IMR-90 (cell line): ENCODE results near the gene PARD3. TPM values are rescaled to one million over a fixed set of nuclear protein-coding genes. Genes with fewer than 3 reads are reported as not detected.
"Not testable (repeated sequence)": the region's sequence is repeated elsewhere in the genome, so short reads cannot be mapped to it uniquely, and the experiment has no call there.

ENCODE experiments used
- ATAC-seq: fragments of 200-7000 bp; cut with Tn5 transposase; 2 replicates; pipeline ENCODE4 v1.9.1; 2020; ENCODE audit warnings: low read depth, mild to moderate bottlenecking, moderate library complexity
- BruUV-seq: library from RNA; stranded (reverse); fragments of 400-500 nt; replicated peaks from 2 replicates; lab custom pipeline; 2021; lab: Mats Ljungman, UMichigan
- CTCF ChIA-PET: fragments of 300-600 bp; formaldehyde crosslinking; extraction: SDS; loops from one replicate; lab custom pipeline; 2021; ENCODE audit warnings: antibody characterized with exemption; lab: Yijun Ruan, JAX
- POLR2A ChIA-PET: fragments of 300-600 bp; sonication (Branson Sonifier 250); formaldehyde crosslinking; loops from one replicate; lab custom pipeline; 2022; ENCODE audit warnings: antibody characterized with exemption; ENCODE audit not compliant: unreplicated experiment; lab: Charles Lee
- DNase-seq: peaks from one replicate; pipeline ENCODE4 v3.0.0; 2013
- H2AFZ ChIP-seq: replicated peaks from 2 replicates; pipeline ENCODE3; 2013; ENCODE audit warnings: low read length, mild to moderate bottlenecking; ENCODE audit not compliant: poor library complexity
- H2AK5ac ChIP-seq: 2 replicates; pipeline ENCODE4 v1.6.1; 2013; ENCODE audit warnings: low read depth, low read length, inconsistent platforms
- H2AK9ac ChIP-seq: replicated peaks from 2 replicates; pipeline ENCODE3; 2013; ENCODE audit warnings: mild to moderate bottlenecking, low read depth, low read length, moderate library complexity; ENCODE audit not compliant: poor library complexity
- H2BK120ac ChIP-seq: 2 replicates; pipeline ENCODE4 v1.6.1; 2013; ENCODE audit warnings: low read depth, low read length, inconsistent platforms
- H2BK15ac ChIP-seq: 3 replicates; pipeline ENCODE4 v1.6.1; 2013; ENCODE audit warnings: low read depth, low read length, inconsistent platforms
- H2BK20ac ChIP-seq: 2 replicates; pipeline ENCODE4 v1.6.1; 2013; ENCODE audit warnings: low read depth, mild to moderate bottlenecking, inconsistent platforms, low read length, moderate library complexity
- H2BK5ac ChIP-seq: 2 replicates; pipeline ENCODE4 v1.6.1; 2013; ENCODE audit warnings: mild to moderate bottlenecking, low read depth, low read length, inconsistent platforms; ENCODE audit not compliant: poor library complexity, severe bottlenecking
- H3K14ac ChIP-seq: replicated peaks from 2 replicates; pipeline ENCODE4 v1.6.1; 2013; ENCODE audit warnings: low read depth, low read length, inconsistent platforms
- H3K18ac ChIP-seq: 2 replicates; pipeline ENCODE4 v1.6.1; 2013; ENCODE audit warnings: low read depth, low read length, control low read depth
- H3K23ac ChIP-seq: 2 replicates; pipeline ENCODE4 v1.6.1; 2013; ENCODE audit warnings: low read depth, low read length, inconsistent platforms
- H3K27ac ChIP-seq: 2 replicates; pipeline ENCODE4 v1.5.1; 2013; ENCODE audit warnings: mild to moderate bottlenecking, control low read depth, low read length; ENCODE audit not compliant: insufficient read depth
- H3K27me3 ChIP-seq: 2 replicates; pipeline ENCODE4 v1.6.1; 2013; ENCODE audit warnings: low read length; ENCODE audit not compliant: control insufficient read depth, insufficient read depth
- H3K36me3 ChIP-seq: 2 replicates; pipeline ENCODE4 v1.6.1; 2013; ENCODE audit warnings: low read length, mixed read lengths; ENCODE audit not compliant: control insufficient read depth, insufficient read depth
- H3K4ac ChIP-seq: 2 replicates; pipeline ENCODE4 v1.6.1; 2013; ENCODE audit warnings: low read depth, low read length, inconsistent platforms
- H3K4me1 ChIP-seq: 2 replicates; pipeline ENCODE4 v1.6.1; 2013; ENCODE audit warnings: low read length, mixed read lengths; ENCODE audit not compliant: control insufficient read depth, insufficient read depth
- H3K4me2 ChIP-seq: 2 replicates; pipeline ENCODE4 v1.6.1; 2013; ENCODE audit warnings: low read depth, mild to moderate bottlenecking, control low read depth, low read length, moderate library complexity
- H3K4me3 ChIP-seq: 2 replicates; pipeline ENCODE4 v1.5.1; 2013; ENCODE audit warnings: low read depth, mild to moderate bottlenecking, control low read depth, low read length, moderate library complexity; ENCODE audit not compliant: insufficient read depth
- H3K56ac ChIP-seq: 2 replicates; pipeline ENCODE4 v1.6.1; 2013; ENCODE audit warnings: low read length, inconsistent platforms; ENCODE audit not compliant: insufficient read depth; ENCODE audit errors: extremely low read depth
- H3K79me1 ChIP-seq, 2 experiments: 2 replicates each; pipeline ENCODE4 v1.6.1; 2013; ENCODE audit warnings: low read length in 2 of 2, inconsistent platforms in 1 of 2, low read depth in 1 of 2
- H3K9ac ChIP-seq: 2 replicates; pipeline ENCODE4 v1.6.1; 2013; ENCODE audit warnings: low read depth, low read length, control low read depth
- H3K9me1 ChIP-seq: 2 replicates; pipeline ENCODE4 v1.6.1; 2013; ENCODE audit warnings: low read length, inconsistent platforms; ENCODE audit not compliant: insufficient read depth
- H3K9me3 ChIP-seq: 2 replicates; pipeline ENCODE4 v1.6.1; 2013; ENCODE audit warnings: low read length; ENCODE audit not compliant: control insufficient read depth, insufficient read depth
- H4K20me1 ChIP-seq: 2 replicates; pipeline ENCODE4 v1.6.1; 2013; ENCODE audit warnings: low read length, inconsistent platforms; ENCODE audit not compliant: insufficient read depth
- H4K5ac ChIP-seq: 2 replicates; pipeline ENCODE4 v1.6.1; 2013; ENCODE audit warnings: mild to moderate bottlenecking, low read depth, low read length, control low read depth
- H4K8ac ChIP-seq, 2 experiments: 2 replicates each; pipeline ENCODE4 v1.6.1; 2013; ENCODE audit warnings: low read depth in 2 of 2, low read length in 2 of 2, control low read depth in 1 of 2, inconsistent platforms in 1 of 2
- H4K91ac ChIP-seq: 2 replicates; pipeline ENCODE4 v1.6.1; 2013; ENCODE audit warnings: low read depth, low read length, inconsistent platforms; ENCODE audit not compliant: insufficient read depth
- BHLHE40 ChIP-seq: fragments of 150-350 bp; IDR thresholded peaks from 2 replicates; pipeline ENCODE4 v1.6.1; 2016; ENCODE audit warnings: mild to moderate bottlenecking, low read depth, low read length
- CEBPB ChIP-seq: IDR thresholded peaks from 2 replicates; pipeline ENCODE4 v1.6.1; 2012; ENCODE audit warnings: low read depth, low read length, improper control_type of control experiment
- WGBS, 2 experiments: methylation state at CpG; one replicate each; pipeline versions ENCODE4 v1.1.5 to v1.1.7; 2013; ENCODE audit warnings: missing lambda C conversion rate in 2 of 2; ENCODE audit not compliant: insufficient read length in 1 of 2; ENCODE audit errors: extremely low coverage in 2 of 2; 5-methylcytosine and 5-hydroxymethylcytosine counted together
- dilution Hi-C: fragments of 300-500 bp; cut with HindIII; formaldehyde crosslinking; loops from one replicate; pipeline ENCODE4 v1.14.3; 2018; ENCODE audit warnings: low sequenced_read_pairs; ENCODE audit not compliant: unreplicated experiment
- in situ Hi-C: fragments of 300-500 bp; cut with MboI; formaldehyde crosslinking; loops from 3 replicates; pipeline ENCODE4 v1.14.3; 2019; ENCODE audit warnings: low sequenced_read_pairs, inconsistent platforms, mixed read lengths
- intact Hi-C: fragments of 100-400 bp; cut with micrococcal nuclease; formaldehyde crosslinking; loops from 2 replicates; pipeline ENCODE4 v1.10.0; 2022
- polyA plus RNA-seq, 3 experiments: library from polyadenylated mRNA; depleted of rRNA; stranded (reverse); fragments of >200 nt; gene quantifications; 2 replicates each; pipeline ENCODE4 v1.2.3, GENCODE V29; 2012; ENCODE audit warnings: low replicate concordance in 1 of 3
- total RNA-seq: library from RNA; depleted of rRNA; stranded (reverse); fragments of >200 nt; gene quantifications from 2 replicates; pipeline ENCODE4 v1.2.3, GENCODE V29; 2012

The PARD3 gene
- total and polyA plus RNA-seq, 2 of the 4 experiments (the other 2 are of a cell fraction), result 14.6 to 37.5 TPM

GRCh38 chr10:34757933-34758332 lies 57.2 kb downstream of the PARD3 start (continued):
- TF ChIP-seq CEBPB (no peak), BHLHE40 (no peak)

- H2BK120ac ChIP-seq, H2BK20ac ChIP-seq, ATAC-seq, H3K9ac ChIP-seq, H4K8ac ChIP-seq, H2AK9ac ChIP-seq, H2BK5ac ChIP-seq, H2AFZ ChIP-seq, H3K23ac ChIP-seq, H3K4me3 ChIP-seq, H3K14ac ChIP-seq, H3K4me1 ChIP-seq, H3K18ac ChIP-seq, H3K56ac ChIP-seq, H2AK5ac ChIP-seq, dilution Hi-C loops, H3K4ac ChIP-seq, H4K5ac ChIP-seq, DNase-seq, H3K36me3 ChIP-seq, H4K91ac ChIP-seq, H3K27me3 ChIP-seq, in situ Hi-C loops, BruUV-seq, H2BK15ac ChIP-seq, H3K9me1 ChIP-seq, H3K9me3 ChIP-seq, H3K4me2 ChIP-seq, H4K20me1 ChIP-seq, H3K27ac ChIP-seq, CTCF ChIA-PET: not testable (repeated sequence)
- intact Hi-C loops, result loop anchor here (5.0 kb wide), 1 partner anchor 45 kb away; no protein-coding TSS in a partner anchor
- no CpG with 5 or more reads among the region's 4 CpGs for WGBS, 2 experiments
- H3K79me1 ChIP-seq, result peaks cover 24 to 69% of the 10 kb centered on the region in 2 experiments
- POLR2A ChIA-PET, result interaction anchor here (1.0 kb wide), 1 partner anchor 10 kb away, joined by 3 read pairs; no protein-coding TSS in a partner anchor
These were observed 57.9 kb downstream of the PARD3 start for GRCh38 chr10:34757181-34757580.
